ENCODE data around the gene PTPRM. TPM values are rescaled to one million over a fixed set of nuclear protein-coding genes. Genes with fewer than 3 reads are reported as not detected.

The PTPRM gene
- total RNA-seq, 1 experiment from 2014 or later: 32.0 TPM

- DNase-seq (ENCODE audit: low read depth): no peak
Measured at GRCh38 chr18:8277270-8277669, 710.2 kb downstream of the PTPRM start.

GRCh38 chr18:8279346-8279745 lies 712.2 kb downstream of the PTPRM start:
- DNase-seq (ENCODE audit: low read depth): no peak

GRCh38 chr18:8279781-8280330 lies 712.7 kb downstream of the PTPRM start:
- DNase-seq (ENCODE audit: low read depth): no peak

- peak; percentile 62 for DNase-seq (ENCODE audit: low read depth)
Measured at GRCh38 chr18:8283891-8284585, 716.9 kb downstream of the PTPRM start.

- DNase-seq (ENCODE audit: low read depth): no peak
Measured at GRCh38 chr18:8286303-8286702, 719.2 kb downstream of the PTPRM start.

- DNase-seq (ENCODE audit: low read depth): no peak
Measured at GRCh38 chr18:8287196-8287885, 720.2 kb downstream of the PTPRM start.

- DNase-seq (ENCODE audit: low read depth): no peak
Measured at GRCh38 chr18:8288472-8289195, 721.5 kb downstream of the PTPRM start.

- no peak for DNase-seq (ENCODE audit: low read depth)
Measured at GRCh38 chr18:8290435-8290834, 723.3 kb downstream of the PTPRM start.

- no peak for DNase-seq (ENCODE audit: low read depth)
Measured at GRCh38 chr18:8290913-8291312, 723.8 kb downstream of the PTPRM start.

GRCh38 chr18:8293184-8293583 lies 726.1 kb downstream of the PTPRM start:
- DNase-seq (ENCODE audit: low read depth): no peak

- DNase-seq (ENCODE audit: low read depth): no peak
Measured at GRCh38 chr18:8296886-8297616, 729.9 kb downstream of the PTPRM start.

- no peak for DNase-seq (ENCODE audit: low read depth)
Measured at GRCh38 chr18:8298186-8298585, 731.1 kb downstream of the PTPRM start.

GRCh38 chr18:8299054-8299980 lies 732.2 kb downstream of the PTPRM start:
- no peak for DNase-seq (ENCODE audit: low read depth)

- peak; percentile 32 for DNase-seq (ENCODE audit: low read depth)
Measured at GRCh38 chr18:8300751-8301410, 733.8 kb downstream of the PTPRM start.

- no peak for DNase-seq (ENCODE audit: low read depth)
Measured at GRCh38 chr18:8301427-8302172, 734.5 kb downstream of the PTPRM start.

GRCh38 chr18:8303151-8303755 lies 736.1 kb downstream of the PTPRM start:
- DNase-seq (ENCODE audit: low read depth): no peak

GRCh38 chr18:8307960-8308359 lies 740.8 kb downstream of the PTPRM start:
- DNase-seq (ENCODE audit: low read depth): no peak

GRCh38 chr18:8313043-8313442 lies 745.9 kb downstream of the PTPRM start:
- DNase-seq (ENCODE audit: low read depth): no peak

- peak; percentile 26 for DNase-seq (ENCODE audit: low read depth)
Measured at GRCh38 chr18:8314124-8314523, 747.0 kb downstream of the PTPRM start.
